ENCODE results near the gene ABCC1.

- TF ChIP-seq ZNF274 (IDR thresholded peaks at IDR 0.05; ENCODE audit: low read length) (no peak), ZNF274 (tag by site-specific recombination; IDR thresholded peaks at IDR 0.05; ENCODE audit: borderline replicate concordance) (no peak), ZNF654 (tag by site-specific recombination; IDR thresholded peaks at IDR 0.05; ENCODE audit: low read depth) (no peak), CTCF (tag by site-specific recombination; IDR thresholded peaks at IDR 0.05) (no peak), ZNF580 (tag by site-specific recombination; IDR thresholded peaks at IDR 0.05) (no peak), ZNF140 (tag by site-specific recombination; IDR thresholded peaks at IDR 0.05) (no peak), ZBTB1 (tag by site-specific recombination; IDR thresholded peaks at IDR 0.05) (no peak), GLIS2 (tag by site-specific recombination; IDR thresholded peaks at IDR 0.05) (no peak), ZNF362 (tag by site-specific recombination; IDR thresholded peaks at IDR 0.05) (no peak)
These were observed 12.2 kb downstream of the ABCC1 start for GRCh38 chr16:15961571-15962090.
